GM15510 (cell line): ENCODE data around the gene TENM3.

Experiments used
- POLR2A ChIP-seq: IDR thresholded peaks from 3 replicates; pipeline ENCODE4 v1.6.1; 2011; ENCODE audit warnings: borderline replicate concordance; ENCODE audit not compliant: insufficient read length; ENCODE audit errors: extremely low read depth

TENM3 gene

GRCh38 chr4:182286035-182286434, 42.8 kb downstream of the TENM3 start:
- TF ChIP-seq POLR2A = no peak

- no peak for TF ChIP-seq POLR2A
These were observed 43.7 kb downstream of the TENM3 start for GRCh38 chr4:182286931-182287330.

GRCh38 chr4:182288534-182288933, 45.3 kb downstream of the TENM3 start:
- no peak for TF ChIP-seq POLR2A

GRCh38 chr4:182289809-182290208, 46.6 kb downstream of the TENM3 start:
- no peak for TF ChIP-seq POLR2A

- TF ChIP-seq POLR2A = no peak
These were observed 48.0 kb downstream of the TENM3 start for GRCh38 chr4:182291175-182291574.

GRCh38 chr4:182291597-182292270, 48.5 kb downstream of the TENM3 start:
- no peak for TF ChIP-seq POLR2A

- TF ChIP-seq POLR2A = no peak
These were observed 49.4 kb downstream of the TENM3 start for GRCh38 chr4:182292612-182293011.

GRCh38 chr4:182293691-182294255, 50.6 kb downstream of the TENM3 start:
- TF ChIP-seq POLR2A = no peak

- no peak for TF ChIP-seq POLR2A
These were observed 51.2 kb downstream of the TENM3 start for GRCh38 chr4:182294451-182294850.

- no peak for TF ChIP-seq POLR2A
These were observed 54.5 kb downstream of the TENM3 start for GRCh38 chr4:182297659-182298058.

GRCh38 chr4:182301736-182302135, 58.5 kb downstream of the TENM3 start:
- no peak for TF ChIP-seq POLR2A

- TF ChIP-seq POLR2A = no peak
These were observed 60.6 kb downstream of the TENM3 start for GRCh38 chr4:182303847-182304246.

- no peak for TF ChIP-seq POLR2A
These were observed 63.7 kb downstream of the TENM3 start for GRCh38 chr4:182306792-182307507.

GRCh38 chr4:182307746-182308145, 64.5 kb downstream of the TENM3 start:
- TF ChIP-seq POLR2A = no peak

GRCh38 chr4:182309877-182310276, 66.7 kb downstream of the TENM3 start:
- TF ChIP-seq POLR2A = no peak

GRCh38 chr4:182310316-182310715, 67.1 kb downstream of the TENM3 start:
- TF ChIP-seq POLR2A = no peak
